H1 (cell line): ENCODE results near the gene RFLNA. TPM values are rescaled to one million over a fixed set of nuclear protein-coding genes. Genes with fewer than 3 reads are reported as not detected.

Experiments used
- CTCF ChIA-PET: fragments of 300-600 bp; sonication (Branson Sonifier 250); formaldehyde crosslinking; loops from one replicate; lab custom pipeline; 2021; ENCODE audit not compliant: partially characterized antibody; lab: Charles Lee
- POLR2A ChIA-PET: fragments of 300-600 bp; sonication (Branson Sonifier 250); formaldehyde crosslinking; loops from one replicate; lab custom pipeline; 2021; ENCODE audit warnings: inconsistent platforms; ENCODE audit not compliant: partially characterized antibody; lab: Charles Lee
- DNase-seq, 2 experiments: peaks; one replicate each; pipeline versions ENCODE4 v3.0.0 to v3.0.0-alpha.2; 2010 to 2022; ENCODE audit warnings: low spot score in 2 of 2, low read depth in 1 of 2, mixed read lengths in 1 of 2
- FAIRE-seq: peaks from 2 replicates; lab custom pipeline; 2011; peaks lifted over from hg19 to GRCh38; lab: Jason Lieb, UNC
- H2AFZ ChIP-seq: 2 replicates; pipeline ENCODE4 v1.8.1; 2012; ENCODE audit warnings: low read length, inconsistent platforms
- H2AK5ac ChIP-seq: 2 replicates; pipeline ENCODE4 v1.6.1; 2013; ENCODE audit warnings: low read depth, low read length
- H2BK120ac ChIP-seq: replicated peaks from 2 replicates; pipeline ENCODE3; 2013; ENCODE audit warnings: low read depth, low read length, inconsistent platforms
- H2BK12ac ChIP-seq: 2 replicates; pipeline ENCODE4 v1.6.1; 2013; ENCODE audit warnings: low read depth, low read length
- H2BK15ac ChIP-seq: 2 replicates; pipeline ENCODE4 v1.6.1; 2013; ENCODE audit warnings: low read length
- H2BK20ac ChIP-seq: 2 replicates; pipeline ENCODE4 v1.6.1; 2013; ENCODE audit warnings: low read length
- H2BK5ac ChIP-seq: 2 replicates; pipeline ENCODE4 v1.6.1; 2013; ENCODE audit warnings: low read depth, low read length
- H3K14ac ChIP-seq: 2 replicates; pipeline ENCODE4 v1.6.1; 2013; ENCODE audit warnings: inconsistent platforms; ENCODE audit not compliant: insufficient read length
- H3K18ac ChIP-seq: 2 replicates; pipeline ENCODE4 v1.6.1; 2013; ENCODE audit warnings: low read length; ENCODE audit errors: extremely low read depth
- H3K23ac ChIP-seq: 2 replicates; pipeline ENCODE4 v1.6.1; 2013; ENCODE audit warnings: inconsistent platforms; ENCODE audit not compliant: insufficient read length
- H3K23me2 ChIP-seq: 2 replicates; pipeline ENCODE4 v1.6.1; 2013; ENCODE audit warnings: low read depth, low read length
- H3K27ac ChIP-seq: 2 replicates; pipeline ENCODE4 v1.6.1; 2011; ENCODE audit warnings: low read depth, low read length, inconsistent platforms
- H3K27me3 ChIP-seq, 4 experiments: replicated peaks in 1 of 4; 1 replicate in 1 of 4; 2 replicates in 3 of 4; pipeline versions ENCODE4 v1.6.1 to v1.8.1; 2011 to 2013; ENCODE audit warnings: low read length in 3 of 4, mild to moderate bottlenecking in 3 of 4, inconsistent platforms in 2 of 4, mixed read lengths in 2 of 4, moderate library complexity in 1 of 4; ENCODE audit not compliant: control insufficient read depth in 3 of 4, insufficient read depth in 3 of 4; ENCODE audit errors: extremely low read depth in 1 of 4
- H3K36me3 ChIP-seq, 4 experiments: 2 replicates each; pipeline versions ENCODE4 v1.6.1 to v1.8.1; 2011 to 2013; ENCODE audit warnings: mild to moderate bottlenecking in 4 of 4, low read length in 3 of 4, moderate library complexity in 2 of 4, control low read depth in 1 of 4, inconsistent platforms in 1 of 4; ENCODE audit not compliant: insufficient read depth in 4 of 4, control insufficient read depth in 2 of 4
- H3K4ac ChIP-seq: replicated peaks from 2 replicates; pipeline ENCODE3; 2013; ENCODE audit warnings: low read length, low read depth, mixed read lengths, inconsistent platforms; ENCODE audit not compliant: insufficient read length
- H3K4me1 ChIP-seq, 4 experiments: replicated peaks in 1 of 4; 1 replicate in 1 of 4; 2 replicates in 3 of 4; pipeline versions ENCODE4 v1.6.1 to v1.8.1; 2011 to 2013; ENCODE audit warnings: low read length in 3 of 4, inconsistent platforms in 2 of 4, mixed read lengths in 1 of 4; ENCODE audit not compliant: insufficient read depth in 4 of 4, control insufficient read depth in 3 of 4
- H3K4me2 ChIP-seq, 2 experiments: 2 replicates each; pipeline versions ENCODE4 v1.6.1 to v1.8.1; 2011 to 2013; ENCODE audit warnings: low read depth in 2 of 2, low read length in 2 of 2, control low read depth in 1 of 2, inconsistent platforms in 1 of 2, mild to moderate bottlenecking in 1 of 2; ENCODE audit not compliant: insufficient read depth in 1 of 2
- H3K4me3 ChIP-seq, 4 experiments: fragments of 200-600, 300-600 bp in 1 of 4; sonication (generic), shearing (Covaris generic), sonication (Bioruptor Twin) in 1 of 4; 2 replicates each; pipeline versions ENCODE4 v1.5.1 to v1.8.1; 2011 to 2016; ENCODE audit warnings: low read length in 4 of 4, low read depth in 3 of 4, control low read depth in 2 of 4, inconsistent platforms in 2 of 4, mild to moderate bottlenecking in 2 of 4, mixed read lengths in 1 of 4, moderate library complexity in 1 of 4; ENCODE audit not compliant: insufficient read depth in 2 of 4; ENCODE audit errors: extremely low read depth in 1 of 4
- H3K56ac ChIP-seq: replicated peaks from 2 replicates; pipeline ENCODE3; 2013; ENCODE audit warnings: low read depth, mild to moderate bottlenecking, mixed read lengths, low read length, inconsistent platforms; ENCODE audit not compliant: insufficient read length
- H3K79me1 ChIP-seq: 2 replicates; pipeline ENCODE4 v1.6.1; 2013; ENCODE audit warnings: low read depth, low read length, control low read depth
- H3K79me2 ChIP-seq, 2 experiments: 2 replicates each; pipeline versions ENCODE4 v1.6.1 to v1.8.1; 2012 to 2013; ENCODE audit warnings: low read length in 2 of 2, mild to moderate bottlenecking in 2 of 2, inconsistent platforms in 1 of 2; ENCODE audit not compliant: insufficient read depth in 2 of 2, control insufficient read depth in 1 of 2
- H3K9ac ChIP-seq, 4 experiments: replicated peaks in 1 of 4; 1 replicate in 1 of 4; 2 replicates in 3 of 4; pipeline versions ENCODE4 v1.6.1 to v1.8.1; 2011 to 2013; ENCODE audit warnings: low read depth in 3 of 4, low read length in 3 of 4, control low read depth in 2 of 4, mild to moderate bottlenecking in 2 of 4, moderate library complexity in 2 of 4, inconsistent platforms in 1 of 4; ENCODE audit errors: extremely low read depth in 1 of 4
- H3K9me3 ChIP-seq, 2 experiments: 2 replicates each; pipeline versions ENCODE4 v1.6.1 to v1.8.1; 2012 to 2013; ENCODE audit warnings: mild to moderate bottlenecking in 2 of 2, moderate library complexity in 2 of 2, control low read depth in 1 of 2, inconsistent platforms in 1 of 2, low read depth in 1 of 2, low read length in 1 of 2, mixed read lengths in 1 of 2; ENCODE audit not compliant: insufficient read depth in 2 of 2
- H4K20me1 ChIP-seq, 2 experiments: replicated peaks in 1 of 2; 2 replicates each; pipeline versions ENCODE3 to v1.8.1; 2011 to 2013; ENCODE audit warnings: inconsistent platforms in 2 of 2, low read length in 2 of 2, mild to moderate bottlenecking in 1 of 2; ENCODE audit not compliant: insufficient read depth in 2 of 2, control insufficient read depth in 1 of 2
- H4K5ac ChIP-seq: 2 replicates; pipeline ENCODE4 v1.6.1; 2013; ENCODE audit warnings: low read length, low read depth, mixed read lengths, inconsistent platforms; ENCODE audit not compliant: insufficient read length
- H4K8ac ChIP-seq: 2 replicates; pipeline ENCODE4 v1.8.0; 2013; ENCODE audit warnings: mild to moderate bottlenecking, moderate library complexity, low read length, inconsistent platforms; ENCODE audit not compliant: insufficient read depth; ENCODE audit errors: extremely low read depth
- H4K91ac ChIP-seq: replicated peaks from 2 replicates; pipeline ENCODE3; 2013; ENCODE audit warnings: low read length, mixed read lengths, inconsistent platforms; ENCODE audit not compliant: insufficient read length
- CHD1 ChIP-seq: IDR thresholded peaks from 2 replicates; pipeline ENCODE4 v1.6.1; 2012; ENCODE audit warnings: low read depth, low read length, improper control_type of control experiment
- CTBP2 ChIP-seq: IDR thresholded peaks from 2 replicates; pipeline ENCODE4 v1.7.0; 2011; ENCODE audit warnings: borderline replicate concordance, mild to moderate bottlenecking, moderate library complexity, mixed read lengths, low read length; ENCODE audit not compliant: insufficient read depth, insufficient read length
- EZH2 ChIP-seq: fragments of 200-600 bp; sonication (generic); IDR thresholded peaks from 2 replicates; pipeline ENCODE4 v1.7.1; 2012; ENCODE audit warnings: low read depth, mild to moderate bottlenecking, moderate library complexity, low read length, inconsistent platforms; ENCODE audit not compliant: severe bottlenecking
- GTF2F1 ChIP-seq: IDR thresholded peaks from 2 replicates; pipeline ENCODE4 v1.6.1; 2012; ENCODE audit warnings: low read depth, low read length, improper control_type of control experiment, borderline replicate concordance
- HDAC2 ChIP-seq, 2 experiments: fragments of 300-600 bp in 1 of 2; sonication (generic) in 1 of 2; IDR thresholded peaks; 2 replicates each; pipeline ENCODE4 v1.6.1; 2011 to 2012; ENCODE audit warnings: low read depth in 2 of 2, low read length in 2 of 2, mild to moderate bottlenecking in 2 of 2, moderate library complexity in 2 of 2, borderline replicate concordance in 1 of 2, inconsistent platforms in 1 of 2
- JUN ChIP-seq: IDR thresholded peaks from 2 replicates; pipeline ENCODE4 v1.6.1; 2011; ENCODE audit warnings: low read depth, mild to moderate bottlenecking, improper control_type of control experiment, low read length
- JUND ChIP-seq: IDR thresholded peaks from 2 replicates; pipeline ENCODE4 v1.6.1; 2011; ENCODE audit warnings: mild to moderate bottlenecking, improper control_type of control experiment, low read length
- RBBP5 ChIP-seq: IDR thresholded peaks from 2 replicates; pipeline ENCODE4 v1.7.1; 2012; ENCODE audit warnings: low read depth, mild to moderate bottlenecking, inconsistent platforms, low read length, moderate library complexity, borderline replicate concordance
- RXRA ChIP-seq: IDR thresholded peaks from 2 replicates; pipeline ENCODE4 v1.6.1; 2011; ENCODE audit warnings: low read depth, mild to moderate bottlenecking, low read length, moderate library complexity; ENCODE audit not compliant: insufficient read depth
- SIX5 ChIP-seq: IDR thresholded peaks from 2 replicates; pipeline ENCODE4 v1.6.1; 2011; ENCODE audit warnings: mild to moderate bottlenecking, low read depth, low read length
- SP1 ChIP-seq: IDR thresholded peaks from 2 replicates; pipeline ENCODE4 v1.6.1; 2011; ENCODE audit warnings: low read depth, low read length
- YY1 ChIP-seq: IDR thresholded peaks from 2 replicates; pipeline ENCODE4 v1.6.1; 2011; ENCODE audit warnings: low read depth, mild to moderate bottlenecking, low read length
- WGBS, 2 experiments: shearing (Covaris generic) in 1 of 2; methylation state at CpG; one replicate each; pipeline versions ENCODE4 v1.1.6 to v1.1.7; 2013 to 2015; ENCODE audit warnings: low lambda C conversion rate in 2 of 2, mixed read lengths in 2 of 2, inconsistent platforms in 1 of 2, low coverage in 1 of 2, missing lambda C conversion rate in 1 of 2; ENCODE audit not compliant: insufficient replicate concordance in 2 of 2, insufficient coverage in 1 of 2, insufficient read length in 1 of 2; ENCODE audit errors: extremely low coverage in 1 of 2, missing lambda C conversion rate in 1 of 2; 5-methylcytosine and 5-hydroxymethylcytosine counted together
- polyA plus RNA-seq, 7 experiments: library from polyadenylated mRNA; depleted of rRNA in 3 of 7; stranded (reverse) in 5 of 7; unstranded in 2 of 7; fragments of >200 nt in 5 of 7; fragments of 200-250 nt in 2 of 7; gene quantifications; 1 replicate in 5 of 7; 2 replicates in 1 of 7; 4 replicates in 1 of 7; pipeline versions ENCODE4 v1.2.1 to v1.2.3, GENCODE V29; 2011 to 2013; ENCODE audit warnings: missing spikeins in 2 of 7, mixed read lengths in 2 of 7
- total RNA-seq: library from RNA; stranded (reverse); fragmentation: NEBNext Ultra II Directional; extraction: Animal tissue kit (Norgen Biotek cat#: 25700); gene quantifications from 2 replicates; pipeline ENCODE4 v1.2.1, GENCODE V29; 2021

Gene RFLNA
- total and polyA plus RNA-seq, 2 of the 8 experiments (the other 6 are each of a cell fraction or from before 2014, with no cell fraction given) = 6.4 to 6.6 TPM

- peak overlapping the region; percentile 78; the same call in 1 of the 2 replicates for H3K18ac ChIP-seq
- no peak overlapping the region for H2BK5ac ChIP-seq
- H3K14ac ChIP-seq = no peak overlapping the region
- peak overlapping the region; percentile 23 for H4K91ac ChIP-seq
- no peak overlapping the region for H4K5ac ChIP-seq
- WGBS, 2 experiments = 33% methylated on average over 5 of the region's 6 CpGs; no CpG with 5 or more reads in 1 of the 2 experiments
- H3K4ac ChIP-seq = no peak overlapping the region
- H3K36me3 ChIP-seq = peaks cover 4 to 26% (median 16%) of the 10 kb centered on the region in 4 experiments; a peak in 7 of 8 replicates
- H2BK12ac ChIP-seq = no peak overlapping the region; the same call in 1 of the 2 replicates
- peaks cover 16 to 18% of the 10 kb centered on the region in 2 experiments for H3K9me3 ChIP-seq
- no peaks in the 10 kb centered on the region; a peak in 1 of 7 replicates for H3K27me3 ChIP-seq
- no peaks in the 10 kb centered on the region for H4K20me1 ChIP-seq
- H2AK5ac ChIP-seq = no peak overlapping the region
- FAIRE-seq = no peak
- no peak overlapping the region for H2BK120ac ChIP-seq
- H2BK15ac ChIP-seq = no peak overlapping the region
- H2BK20ac ChIP-seq = peak overlapping the region; percentile 10; the same call in 1 of the 2 replicates
- DNase-seq = peak; percentile 33 to 99
- H3K9ac ChIP-seq = no peak overlapping the region
- no peak overlapping the region for H3K4me3 ChIP-seq
- no peak overlapping the region for H2AFZ ChIP-seq
- H3K79me2 ChIP-seq = no peaks in the 10 kb centered on the region; a peak in 1 of 4 replicates
- ChIA-PET CTCF (interaction anchor here (0.6 to 9.1 kb wide), 23 partner anchors 10 to 448 kb away, joined by 3 to 78 read pairs (median 4); no protein-coding TSS in a partner anchor), POLR2A (interaction anchor here (0.6 kb wide), 2 partner anchors 68 to 670 kb away, joined by 3 read pairs; no protein-coding TSS in a partner anchor)
- H4K8ac ChIP-seq = no peak overlapping the region
- H3K23me2 ChIP-seq = no peaks in the 10 kb centered on the region
- no peak overlapping the region for H3K4me2 ChIP-seq
- H3K56ac ChIP-seq = no peak overlapping the region
- no peak overlapping the region for H3K27ac ChIP-seq
- H3K79me1 ChIP-seq = no peaks in the 10 kb centered on the region
- H3K23ac ChIP-seq = no peak overlapping the region
- H3K4me1 ChIP-seq = peaks cover 6 to 21% (median 14%) of the 10 kb centered on the region in 4 experiments
- TF ChIP-seq SP1 = no peak
- no peak for TF ChIP-seq JUN
- 0 out of 2 replicates have a peak, but pooled peaks have one; percentile 60 for TF ChIP-seq YY1
- no peak for TF ChIP-seq SIX5
- peak in 1 of 2 experiments; percentile 74; a peak in 2 of 4 replicates for TF ChIP-seq HDAC2 (IDR thresholded peaks at IDR 0.05; ENCODE audit: borderline replicate concordance in 1 of 2, low read depth in 2 of 2, low read length in 2 of 2)
- no peak for TF ChIP-seq CHD1
- TF ChIP-seq EZH2 = no peak
- no peak for TF ChIP-seq RBBP5
- no peak for TF ChIP-seq GTF2F1
- peak; percentile 48 for TF ChIP-seq CTBP2
- TF ChIP-seq RXRA = no peak
- 0 out of 2 replicates have a peak, but pooled peaks have one; percentile 4 for TF ChIP-seq JUND
These were observed 26.2 kb downstream of the RFLNA start for GRCh38 chr12:124321040-124321481.
